HepG2 (cell line): ENCODE results near the gene PRKCB. TPM values are rescaled to one million over a fixed set of nuclear protein-coding genes. Genes with fewer than 3 reads are reported as not detected.

ENCODE experiments used
- ATAC-seq: fragments of 200-7000 bp; cut with Tn5 transposase; 3 replicates; pipeline ENCODE4 v1.9.1; 2020; ENCODE audit warnings: mild to moderate bottlenecking, moderate library complexity
- BruUV-seq: library from RNA; stranded (reverse); fragments of 400-500 nt; replicated peaks from 2 replicates; lab custom pipeline; 2021; lab: Mats Ljungman, UMichigan
- CTCF ChIA-PET: fragments of 300-600 bp; formaldehyde crosslinking; extraction: SDS; loops from one replicate; lab custom pipeline; 2021; ENCODE audit warnings: low total read pairs, inconsistent platforms, low intra/inter-chr PET ratio; lab: Yijun Ruan, JAX
- POLR2A ChIA-PET: fragments of 350-600 bp; sonication (Branson Sonifier 250); formaldehyde crosslinking; loops from one replicate; lab custom pipeline; 2020; ENCODE audit warnings: antibody characterized with exemption, inconsistent platforms; lab: Yijun Ruan, JAX
- DNase-seq: peaks from one replicate; pipeline ENCODE4 v3.0.0-alpha.2; 2015; ENCODE audit warnings: low spot score
- FAIRE-seq: peaks from 3 replicates; lab custom pipeline; 2011; peaks lifted over from hg19 to GRCh38; lab: Jason Lieb, UNC
- H2AFZ ChIP-seq: one replicate; pipeline ENCODE4 v1.6.1; 2011; ENCODE audit warnings: low read length, inconsistent platforms
- H3K27ac ChIP-seq: fragments of 300-600 bp; 3 replicates; pipeline ENCODE4 v1.8.0; 2011; ENCODE audit warnings: mixed run types, mild to moderate bottlenecking, mixed read lengths, low read length, inconsistent platforms; ENCODE audit not compliant: insufficient read depth; ENCODE audit errors: extremely low read length
- H3K27me3 ChIP-seq, 2 experiments: fragments of 200-600 bp in 1 of 2; 2 replicates in 1 of 2; 3 replicates in 1 of 2; pipeline versions ENCODE4 v1.6.0 to v1.8.0; 2011; ENCODE audit warnings: low read length in 2 of 2, mild to moderate bottlenecking in 2 of 2, moderate library complexity in 2 of 2, inconsistent platforms in 1 of 2; ENCODE audit not compliant: insufficient read depth in 2 of 2, control insufficient read depth in 1 of 2
- H3K36me3 ChIP-seq, 2 experiments: fragments of 200-600 bp in 1 of 2; replicated peaks in 1 of 2; 2 replicates in 1 of 2; 3 replicates in 1 of 2; pipeline versions ENCODE4 v1.5.1 to v1.8.0; 2011; ENCODE audit warnings: low read length in 2 of 2, inconsistent platforms in 1 of 2; ENCODE audit not compliant: insufficient read depth in 2 of 2, control insufficient read depth in 1 of 2
- H3K4me1 ChIP-seq: 2 replicates; pipeline ENCODE4 v1.5.1; 2012; ENCODE audit warnings: low read length, inconsistent platforms; ENCODE audit not compliant: insufficient read depth
- H3K4me2 ChIP-seq: 2 replicates; pipeline ENCODE4 v1.6.0; 2011; ENCODE audit warnings: low read depth, low read length, inconsistent platforms
- H3K4me3 ChIP-seq, 3 experiments: fragments of 200-600 bp in 1 of 3; sonication (generic), shearing (Covaris generic) in 1 of 3; replicated peaks in 1 of 3; 2 replicates each; pipeline ENCODE4 v1.5.1; 2011 to 2016; ENCODE audit warnings: low read length in 3 of 3, inconsistent platforms in 2 of 3, low read depth in 2 of 3, mild to moderate bottlenecking in 2 of 3, control low read depth in 1 of 3, mixed read lengths in 1 of 3; ENCODE audit not compliant: insufficient read depth in 1 of 3
- H3K79me2 ChIP-seq: one replicate; pipeline ENCODE4 v1.6.1; 2011; ENCODE audit warnings: low read length, inconsistent platforms; ENCODE audit not compliant: insufficient read depth
- H3K9ac ChIP-seq: 2 replicates; pipeline ENCODE4 v1.6.0; 2011; ENCODE audit warnings: mild to moderate bottlenecking, low read depth, low read length, inconsistent platforms; ENCODE audit not compliant: insufficient read depth
- H3K9me3 ChIP-seq: 2 replicates; pipeline ENCODE4 v1.5.1; 2012; ENCODE audit warnings: mild to moderate bottlenecking, low read length
- H4K20me1 ChIP-seq: 2 replicates; pipeline ENCODE4 v1.6.0; 2011; ENCODE audit warnings: inconsistent platforms, mild to moderate bottlenecking, low read length, moderate library complexity; ENCODE audit not compliant: insufficient read depth
- EZH2 ChIP-seq: conservative IDR thresholded peaks from 2 replicates; pipeline ENCODE4 v1.6.1; 2012; ENCODE audit warnings: mild to moderate bottlenecking, low read depth, low read length, moderate library complexity
- HMG20B ChIP-seq: conservative IDR thresholded peaks from 2 replicates; pipeline ENCODE4 v1.6.1; 2016; ENCODE audit warnings: missing genetic modification reagents, missing compliant biosample characterization
- ISX ChIP-seq: sonication (generic); formaldehyde crosslinking; conservative IDR thresholded peaks from 2 replicates; pipeline ENCODE4 v1.5.0; 2020; ENCODE audit warnings: missing genetic modification reagents
- MAFG ChIP-seq: sonication (generic); formaldehyde crosslinking; IDR thresholded peaks from 2 replicates; pipeline ENCODE4 v1.5.1; 2020; ENCODE audit warnings: mild to moderate bottlenecking, missing genetic modification reagents
- MED8 ChIP-seq: sonication (generic); formaldehyde crosslinking; IDR thresholded peaks from 2 replicates; pipeline ENCODE4 v1.8.1; 2023; ENCODE audit warnings: mild to moderate bottlenecking, missing genetic modification reagents; ENCODE audit not compliant: insufficient replicate concordance
- NONO ChIP-seq, 2 experiments: fragments of 450-650 bp in 1 of 2; sonication (generic) in 1 of 2; formaldehyde crosslinking in 1 of 2; IDR thresholded peaks in 1 of 2; conservative IDR thresholded peaks in 1 of 2; 2 replicates each; pipeline versions ENCODE4 v1.6.1 to v1.8.0; 2017 to 2022; ENCODE audit warnings: mild to moderate bottlenecking in 1 of 2, missing genetic modification reagents in 1 of 2, moderate library complexity in 1 of 2
- PAWR ChIP-seq: sonication (generic); formaldehyde crosslinking; IDR thresholded peaks from 2 replicates; pipeline ENCODE4 v1.4.0; 2020; ENCODE audit warnings: missing genetic modification reagents, mild to moderate bottlenecking, borderline replicate concordance
- PLRG1 ChIP-seq: fragments of 450-650 bp; conservative IDR thresholded peaks from 2 replicates; pipeline ENCODE4 v1.6.1; 2016
- ZBTB38 ChIP-seq: sonication (generic); formaldehyde crosslinking; IDR thresholded peaks from 2 replicates; pipeline ENCODE4 v1.5.1; 2020; ENCODE audit warnings: mild to moderate bottlenecking, missing genetic modification reagents
- ZNF18 ChIP-seq: sonication (generic); formaldehyde crosslinking; IDR thresholded peaks from 2 replicates; pipeline ENCODE4 v1.8.0; 2022; ENCODE audit warnings: mild to moderate bottlenecking, missing genetic modification reagents; ENCODE audit not compliant: insufficient replicate concordance
- ZNF225 ChIP-seq: sonication (generic); formaldehyde crosslinking; IDR thresholded peaks from 2 replicates; pipeline ENCODE4 v1.4.0; 2020; ENCODE audit warnings: mild to moderate bottlenecking, missing genetic modification reagents
- ZNF75D ChIP-seq: sonication (generic); formaldehyde crosslinking; IDR thresholded peaks from 2 replicates; pipeline ENCODE4 v1.8.1; 2023; ENCODE audit warnings: missing genetic modification reagents, mild to moderate bottlenecking, borderline replicate concordance
- ZNF782 ChIP-seq: sonication (generic); formaldehyde crosslinking; IDR thresholded peaks from 2 replicates; pipeline ENCODE4 v1.4.0; 2020; ENCODE audit warnings: missing genetic modification reagents, mild to moderate bottlenecking, borderline replicate concordance
- WGBS: methylation state at CpG from one replicate; pipeline ENCODE4 v1.1.6; 2017; ENCODE audit warnings: low lambda C conversion rate; 5-methylcytosine and 5-hydroxymethylcytosine counted together
- in situ Hi-C: cut with HindIII; loops from 2 replicates; pipeline ENCODE4 v1.10.0; 2017; ENCODE audit warnings: low pct_unique_long_range_greater_than_20kb; ENCODE audit not compliant: extremely low pct_ligation_motif_present
- intact Hi-C: fragments of 100-400 bp; cut with micrococcal nuclease; formaldehyde crosslinking; loops from one replicate; pipeline ENCODE4 v1.10.0; 2022; ENCODE audit not compliant: unreplicated experiment
- polyA plus RNA-seq, 8 experiments: library from polyadenylated mRNA; depleted of rRNA in 3 of 8; stranded (reverse) in 7 of 8; unstranded in 1 of 8; fragments of >200 nt; fragmentation: Illumina TruSeq in 4 of 8; extraction: Trizol in 4 of 8; gene quantifications; 2 replicates each; pipeline versions ENCODE4 v1.2.1 to v1.2.3, GENCODE V29; 2011 to 2016; ENCODE audit warnings: low read depth in 4 of 8, missing spikeins in 1 of 8, mixed read lengths in 1 of 8; ENCODE audit not compliant: insufficient read depth in 1 of 8
- total RNA-seq, 5 experiments: library from RNA; depleted of rRNA; stranded (reverse); fragments of >200 nt; fragmentation: Illumina TruSeq; extraction: Trizol; gene quantifications; 2 replicates each; pipeline ENCODE4 v1.2.3, GENCODE V29; 2016; ENCODE audit warnings: low read depth in 1 of 5

PRKCB gene
- total and polyA plus RNA-seq, 2 of the 13 experiments (the other 11 are each of a cell fraction or from before 2014, with no cell fraction given), result 0.01 TPM; not detected in 1

- H3K9ac ChIP-seq, result no peak overlapping the region
- CTCF ChIA-PET, result no interaction called here
These were observed 216.7 kb downstream of the PRKCB start for GRCh38 chr16:24052329-24053098.

More at GRCh38 chr16:24052329-24053098, 216.7 kb downstream of the PRKCB start:
- in situ Hi-C loops, result no loop called here
- POLR2A ChIA-PET, result no interaction called here
- no peak for ATAC-seq
- Histone ChIP-seq H4K20me1 (no peaks in the 10 kb centered on the region), H3K4me2 (no peak overlapping the region), H2AFZ (no peak overlapping the region), H3K4me1 (no peaks in the 10 kb centered on the region), H3K9me3 (no peaks in the 10 kb centered on the region), H3K27me3 (peaks cover under 1 to 12% of the 10 kb centered on the region in 2 experiments; a peak in 4 of 5 replicates), H3K79me2 (no peaks in the 10 kb centered on the region), H3K36me3 (no peaks in the 10 kb centered on the region), H3K4me3 (no peak overlapping the region), H3K27ac (no peak overlapping the region)
- intact Hi-C loops, result no loop called here
- BruUV-seq, result no TSS peak
- no peak for DNase-seq
- no peak for TF ChIP-seq MAFG (CRISPR knock-in tag)
- no peak for TF ChIP-seq ZNF225 (CRISPR knock-in tag)
- no peak for TF ChIP-seq EZH2
- TF ChIP-seq ZNF782, result no peak
- TF ChIP-seq NONO (IDR thresholded peaks at IDR 0.05), result no peak
- no peak for TF ChIP-seq NONO (CRISPR knock-in tag; conservative IDR thresholded peaks at IDR 0.05)
- no peak for TF ChIP-seq ZNF18
- TF ChIP-seq ZNF75D (CRISPR knock-in tag), result no peak
- no peak for TF ChIP-seq PAWR (CRISPR knock-in tag)
- TF ChIP-seq ISX, result no peak
- no peak for TF ChIP-seq ZBTB38 (CRISPR knock-in tag)
- no peak for TF ChIP-seq MED8 (CRISPR knock-in tag)
- TF ChIP-seq PLRG1, result no peak
- no peak for TF ChIP-seq HMG20B (CRISPR knock-in tag)
- WGBS, result 0% methylated on average over 9 of the region's 9 CpGs
- FAIRE-seq, result no peak
